HFF-Myc (cell line): ENCODE measurements around the gene CYP4A22.
A peak's percentile ranks its signal among the peaks of the same experiment; 100 is the strongest.
"Not testable (repeated sequence)": the region's sequence is repeated elsewhere in the genome, so short reads cannot be mapped to it uniquely, and the experiment has no call there.

Source experiments
- DNase-seq: peaks from one replicate; pipeline ENCODE4 v3.0.0-alpha.2; 2011; ENCODE audit warnings: low read depth; ENCODE audit errors: extremely low read depth
- H3K4me3 ChIP-seq: replicated peaks from 2 replicates; pipeline ENCODE4 v1.5.1; 2011; ENCODE audit warnings: low read depth, mild to moderate bottlenecking, control low read depth, low read length
- CTCF ChIP-seq: IDR thresholded peaks from 2 replicates; pipeline ENCODE4 v1.5.1; 2012; ENCODE audit warnings: mild to moderate bottlenecking, low read depth, low read length, control low read depth; ENCODE audit errors: missing control alignments

Gene CYP4A22

GRCh38 chr1:47128221-47128620 lies 9.0 kb upstream of the CYP4A22 start:
- no peak for TF ChIP-seq CTCF
- H3K4me3 ChIP-seq, result no peak overlapping the region
- DNase-seq, result no peak

- not testable (repeated sequence) for H3K4me3 ChIP-seq, DNase-seq
Observed at GRCh38 chr1:47128854-47129253, 8.4 kb upstream of the CYP4A22 start.

- not testable (repeated sequence) for DNase-seq, H3K4me3 ChIP-seq
Observed at GRCh38 chr1:47129489-47130230, 7.6 kb upstream of the CYP4A22 start.

- DNase-seq, H3K4me3 ChIP-seq: not testable (repeated sequence)
Observed at GRCh38 chr1:47132665-47133064, 4.6 kb upstream of the CYP4A22 start.

- no peak for DNase-seq
- TF ChIP-seq CTCF, result no peak
- no peak overlapping the region for H3K4me3 ChIP-seq
Observed at GRCh38 chr1:47137925-47138615, 829 bp downstream of the CYP4A22 start.

- not testable (repeated sequence) for DNase-seq, H3K4me3 ChIP-seq
Observed at GRCh38 chr1:47140358-47140757, 3.1 kb downstream of the CYP4A22 start.

GRCh38 chr1:47143654-47144053 lies 6.4 kb downstream of the CYP4A22 start:
- peak; percentile 37 for TF ChIP-seq CTCF
- H3K4me3 ChIP-seq, DNase-seq: not testable (repeated sequence)

GRCh38 chr1:47146495-47146894 lies 9.3 kb downstream of the CYP4A22 start:
- not testable (repeated sequence) for DNase-seq, H3K4me3 ChIP-seq

- DNase-seq, result no peak
- no peak for TF ChIP-seq CTCF
- H3K4me3 ChIP-seq, result no peak overlapping the region
Observed at GRCh38 chr1:47147047-47147785, 10.0 kb downstream of the CYP4A22 start.

- not testable (repeated sequence) for H3K4me3 ChIP-seq, DNase-seq
Observed at GRCh38 chr1:47149162-47149561, 11.9 kb downstream of the CYP4A22 start.

- H3K4me3 ChIP-seq, DNase-seq: not testable (repeated sequence)
Observed at GRCh38 chr1:47156457-47156856, 19.2 kb downstream of the CYP4A22 start.

GRCh38 chr1:47157957-47158356 lies 20.7 kb downstream of the CYP4A22 start:
- not testable (repeated sequence) for H3K4me3 ChIP-seq, DNase-seq
